GM18951 (cell line): Measurements from ENCODE around the gene SP5.
"Not testable (repeated sequence)": the region's sequence is repeated elsewhere in the genome, so short reads cannot be mapped to it uniquely, and the experiment has no call there.

Source experiments
- POLR2A ChIP-seq: IDR thresholded peaks from 4 replicates; pipeline ENCODE4 v1.6.1; 2011; ENCODE audit warnings: mild to moderate bottlenecking; ENCODE audit not compliant: insufficient read length, insufficient read depth; ENCODE audit errors: extremely low read depth
- in situ Hi-C: fragments of 300-500 bp; cut with MboI; formaldehyde crosslinking; loops from one replicate; pipeline ENCODE4 v1.12.0; 2022; ENCODE audit warnings: low sequenced_read_pairs, mixed read lengths, inconsistent platforms; ENCODE audit not compliant: unreplicated experiment

The SP5 gene

DNA sequence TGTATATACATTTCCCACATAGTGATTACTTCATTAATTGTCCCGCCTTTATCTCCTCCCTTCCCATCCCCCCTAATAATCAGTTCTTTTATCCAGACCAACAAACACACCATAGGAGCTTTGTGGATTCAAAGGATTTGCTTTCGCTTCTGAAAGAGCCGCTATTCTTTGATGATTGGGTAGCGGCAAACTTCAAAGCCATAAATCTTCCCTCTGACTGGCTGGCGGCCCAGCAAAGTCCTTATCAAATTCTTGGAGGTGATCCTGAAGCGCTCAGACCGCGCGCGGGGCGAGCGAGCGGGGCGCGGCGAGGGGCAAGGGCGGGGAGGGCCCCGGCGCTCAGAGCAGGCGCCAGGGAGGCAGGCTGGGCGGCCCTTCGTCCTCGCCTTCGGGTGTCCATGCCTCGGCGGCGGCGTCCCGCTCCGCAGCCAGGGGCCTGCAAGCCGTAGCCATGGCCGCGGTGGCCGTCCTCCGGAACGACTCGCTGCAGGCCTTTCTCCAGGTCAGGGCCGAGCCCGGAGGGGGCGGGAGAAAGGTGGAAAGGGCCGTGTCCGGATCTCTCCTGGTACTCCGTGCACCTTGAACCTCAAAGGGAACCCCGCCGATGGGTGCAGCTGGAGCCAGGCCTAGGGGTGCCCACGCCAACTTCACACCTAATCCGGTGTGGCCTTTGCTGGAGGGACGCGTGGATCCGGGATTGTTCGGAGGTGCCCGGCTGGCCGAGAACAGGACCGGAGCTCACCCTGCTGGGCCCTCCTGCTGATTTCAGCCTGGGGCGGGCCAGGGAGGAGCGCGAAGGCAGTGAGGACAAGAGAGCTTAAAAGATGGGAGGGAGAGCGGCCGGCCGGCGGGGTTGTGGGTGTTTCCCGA is at the start of gene SP5:
Gene SP5 (plus strand): TSS at position 276 of the 870 bp plus-strand sequence. CDS start 176 bp downstream, at position 452.
- TF ChIP-seq POLR2A = no peak
- in situ Hi-C loops = loop anchor here (10.0 kb wide), 1 partner anchor 100 kb away; the partner anchor contains the start of gene GAD1

DNA sequence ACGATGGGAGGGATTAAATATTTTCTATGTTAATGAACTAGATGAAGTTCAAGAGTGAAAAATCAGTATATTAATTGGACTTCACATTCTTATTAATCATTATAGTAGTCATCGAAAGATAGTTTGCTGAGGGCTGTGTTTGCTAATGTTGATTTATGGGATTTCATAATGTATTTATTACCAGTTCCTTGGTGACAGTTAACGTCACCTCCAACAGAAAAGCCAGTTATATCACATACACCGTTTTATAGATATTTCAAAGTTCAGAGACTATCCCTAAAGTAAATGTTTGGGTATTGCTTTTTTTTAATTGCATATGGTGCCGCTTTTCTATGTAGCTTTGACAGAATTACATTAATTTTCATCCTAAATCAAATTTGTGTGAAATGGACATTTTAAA is 49.4 kb upstream of the SP5 start:
- TF ChIP-seq POLR2A = no peak
- in situ Hi-C loops = no loop called here

DNA sequence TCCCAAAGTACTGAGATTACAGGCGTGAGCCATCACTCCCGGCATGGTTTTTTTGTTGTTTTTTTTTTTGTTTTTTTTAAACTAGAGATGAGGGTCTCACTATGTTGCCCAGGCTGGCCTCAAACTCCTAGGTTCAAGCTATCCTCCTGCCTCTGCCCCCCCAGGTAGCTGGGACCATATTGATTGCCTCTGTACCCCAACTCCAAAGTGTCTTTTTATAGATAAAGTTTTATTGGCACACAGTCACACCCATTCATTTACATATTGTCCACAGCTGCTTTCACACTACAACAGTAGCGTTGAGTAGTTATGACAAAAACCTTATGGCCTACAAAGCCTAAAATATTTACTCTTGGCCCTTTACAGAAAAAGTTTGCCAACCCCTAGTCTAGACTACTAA is 45.2 kb upstream of the SP5 start:
- TF ChIP-seq POLR2A = no peak
- in situ Hi-C loops = no loop called here

DNA sequence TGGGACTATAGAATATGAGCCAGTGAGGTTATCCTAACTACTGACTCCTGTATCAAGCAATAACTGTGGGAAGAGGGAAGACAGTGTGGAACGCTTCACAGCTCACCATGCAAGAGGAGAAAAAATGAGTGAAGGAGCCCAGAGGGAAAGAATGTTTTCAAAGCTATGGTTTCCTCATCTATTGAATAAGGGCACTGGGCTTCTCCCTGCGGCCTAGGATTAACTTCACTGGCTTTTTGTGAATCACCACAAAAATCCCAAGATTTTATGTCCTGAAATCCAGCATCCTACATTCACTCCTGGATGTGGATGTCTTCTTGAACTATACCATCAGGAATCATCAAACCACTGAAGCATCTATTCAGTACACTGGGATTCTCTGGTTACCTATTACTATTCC is 44.5 kb upstream of the SP5 start:
- in situ Hi-C loops = no loop called here

DNA sequence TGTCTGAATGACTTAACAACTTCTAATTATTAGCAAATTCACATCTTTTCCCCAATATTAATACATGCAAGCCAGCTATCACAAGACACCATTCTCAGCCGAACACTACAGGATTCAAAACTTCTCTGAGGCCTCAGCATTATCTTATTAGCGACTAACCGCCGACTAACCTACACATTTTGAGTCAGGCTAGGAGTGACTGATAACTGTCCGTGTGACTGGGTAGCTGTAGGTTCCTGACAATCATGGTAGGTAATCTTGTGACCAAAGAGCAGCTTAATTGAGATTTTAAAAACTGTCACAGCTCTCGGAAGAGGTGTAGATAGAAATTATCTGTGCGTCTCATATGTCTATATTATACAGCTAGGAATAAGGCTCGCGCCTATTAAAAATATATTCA is 44.1 kb upstream of the SP5 start:
- in situ Hi-C loops = no loop called here

More for the DNA sequence above, 44.5 kb upstream of the SP5 start:
- no peak for TF ChIP-seq POLR2A

DNA sequence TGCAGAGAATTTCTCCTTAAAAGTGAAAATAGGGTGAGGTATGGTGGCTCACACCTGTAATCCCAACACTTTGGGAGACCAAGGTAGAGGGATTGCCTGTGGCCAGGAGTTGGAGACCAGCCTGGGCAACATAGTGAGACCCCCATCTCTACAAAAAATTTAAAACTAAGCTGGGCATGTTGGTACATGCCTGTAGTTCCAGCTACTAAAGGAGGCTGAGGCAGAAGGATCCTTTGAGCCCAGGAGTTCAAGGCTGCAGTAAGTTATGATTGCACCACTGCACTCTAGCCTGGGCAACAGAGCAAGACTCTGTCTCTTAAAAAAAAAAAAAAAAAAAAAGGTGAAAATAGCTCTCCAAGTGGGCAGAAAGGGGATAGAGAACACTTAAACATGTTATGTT is 40.9 kb upstream of the SP5 start:
- in situ Hi-C loops = not testable (repeated sequence)

More for the DNA sequence above, 44.1 kb upstream of the SP5 start:
- TF ChIP-seq POLR2A = no peak

DNA sequence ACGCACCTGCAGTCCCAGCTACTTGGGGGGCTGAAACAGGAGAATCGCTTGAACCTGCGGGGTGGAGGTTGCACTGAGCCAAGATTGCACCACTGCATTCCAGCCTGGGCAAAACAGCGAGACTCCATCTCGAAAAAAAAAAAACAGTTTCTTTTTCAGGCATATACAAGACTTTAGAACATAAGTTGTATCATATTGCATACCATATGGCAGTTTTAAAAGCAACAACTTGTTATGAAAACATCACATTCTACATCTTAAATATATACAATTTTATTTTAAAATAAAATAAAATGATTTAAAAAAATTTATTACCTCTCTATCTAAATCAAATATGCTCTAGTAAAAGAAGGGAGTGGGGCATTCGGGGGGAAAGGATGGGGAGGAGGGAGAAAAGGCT is 39.4 kb upstream of the SP5 start:
- in situ Hi-C loops = no loop called here

DNA sequence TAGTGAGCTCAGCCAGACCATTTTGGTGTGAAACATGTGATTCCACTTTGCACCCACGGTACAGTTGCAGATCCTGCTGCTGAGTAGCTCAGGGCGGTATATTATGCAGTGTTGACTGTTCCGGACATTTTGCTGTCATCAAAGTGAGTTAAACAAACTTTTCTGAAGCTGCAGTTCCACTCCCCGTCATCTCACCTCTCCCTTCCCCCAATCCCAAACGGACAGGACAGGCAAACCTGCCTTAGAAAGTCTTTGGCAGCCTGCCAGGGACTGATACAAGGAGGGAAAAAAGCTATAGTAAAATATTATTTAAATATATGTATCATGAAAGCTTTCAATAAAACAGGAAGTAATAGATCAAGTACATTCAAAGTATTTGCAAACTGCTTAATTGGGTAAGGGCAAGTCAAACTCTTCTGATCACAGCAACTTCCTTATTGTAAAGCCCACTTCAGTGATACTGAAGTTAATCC is 35.5 kb upstream of the SP5 start:
- in situ Hi-C loops = no loop called here
- no peak for TF ChIP-seq POLR2A

More for the DNA sequence above, 39.4 kb upstream of the SP5 start:
- TF ChIP-seq POLR2A = no peak

DNA sequence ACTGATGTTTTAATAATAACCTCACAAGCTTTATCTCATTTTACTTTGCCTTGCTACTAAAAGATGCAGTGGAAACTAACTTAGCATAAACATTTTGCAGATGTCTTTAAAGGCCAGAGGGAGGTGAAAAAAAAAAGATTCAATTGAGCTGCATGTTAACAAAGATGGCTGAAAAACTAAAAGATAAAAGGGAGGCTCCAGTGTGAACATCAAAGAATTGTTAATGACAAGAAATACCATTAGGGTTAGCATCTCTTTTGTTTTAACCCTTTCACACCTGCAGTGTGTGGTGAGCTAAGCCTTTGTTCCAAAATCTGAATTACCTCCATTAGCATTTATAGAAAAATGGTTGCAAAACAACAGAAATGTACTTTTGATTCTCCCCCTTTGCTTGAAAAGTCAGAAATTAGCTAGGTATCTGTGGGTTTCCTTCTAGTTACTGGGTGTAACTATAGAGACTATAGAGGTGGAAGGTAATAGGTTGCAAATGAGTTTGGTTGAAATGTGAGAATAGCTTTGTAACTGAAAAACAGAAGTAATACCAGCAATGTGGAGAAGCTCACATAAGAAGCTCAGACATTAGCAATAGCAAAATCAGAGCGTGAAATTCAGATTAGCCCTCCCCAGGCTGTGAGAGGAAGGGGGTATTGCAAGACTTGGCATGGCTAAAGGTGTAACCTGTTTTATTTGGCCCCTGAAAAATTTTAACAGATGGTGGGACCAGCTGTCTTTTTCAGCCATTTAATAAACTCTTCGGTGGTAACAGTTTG is 34.8 kb upstream of the SP5 start:
- no peak for TF ChIP-seq POLR2A
- in situ Hi-C loops = no loop called here

DNA sequence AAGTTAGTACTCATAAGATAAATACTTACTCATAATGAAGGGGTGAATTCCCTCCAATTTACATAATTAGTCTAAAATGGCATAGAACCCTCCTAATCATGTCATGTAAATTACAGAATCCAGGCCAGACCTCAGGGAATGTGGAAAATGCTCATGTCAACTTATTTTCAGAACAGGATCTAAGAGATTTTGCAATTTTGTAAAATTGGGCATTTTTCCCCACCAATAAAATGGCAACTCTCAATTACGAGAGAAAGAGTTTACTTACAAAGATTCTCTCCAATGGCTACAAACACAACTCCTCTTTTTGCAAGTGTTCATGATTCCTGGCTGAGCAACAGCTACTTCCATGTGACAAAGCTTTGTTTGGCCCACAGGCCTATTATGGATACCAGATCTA is 33.8 kb upstream of the SP5 start:
- in situ Hi-C loops = no loop called here
- TF ChIP-seq POLR2A = no peak

DNA sequence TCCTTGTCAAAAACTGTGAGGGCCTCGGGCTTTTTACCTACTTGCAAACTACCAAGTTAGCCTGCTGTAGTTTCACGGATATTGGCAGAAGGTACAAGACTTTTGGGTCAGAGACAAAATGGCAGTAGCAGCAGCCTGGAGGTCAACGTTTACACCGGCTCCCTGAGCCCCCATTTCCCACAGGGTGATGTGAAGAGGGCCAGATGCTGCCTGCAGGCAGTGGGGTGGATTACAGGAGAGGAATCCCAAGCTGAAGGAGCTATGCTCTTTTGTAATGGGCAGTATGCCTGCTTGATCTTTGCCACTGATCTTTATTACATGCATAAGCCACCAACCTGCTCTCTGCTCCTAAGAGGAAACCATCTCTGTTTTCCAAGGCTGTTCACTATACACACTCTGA is 29.5 kb upstream of the SP5 start:
- in situ Hi-C loops = no loop called here
- no peak for TF ChIP-seq POLR2A

DNA sequence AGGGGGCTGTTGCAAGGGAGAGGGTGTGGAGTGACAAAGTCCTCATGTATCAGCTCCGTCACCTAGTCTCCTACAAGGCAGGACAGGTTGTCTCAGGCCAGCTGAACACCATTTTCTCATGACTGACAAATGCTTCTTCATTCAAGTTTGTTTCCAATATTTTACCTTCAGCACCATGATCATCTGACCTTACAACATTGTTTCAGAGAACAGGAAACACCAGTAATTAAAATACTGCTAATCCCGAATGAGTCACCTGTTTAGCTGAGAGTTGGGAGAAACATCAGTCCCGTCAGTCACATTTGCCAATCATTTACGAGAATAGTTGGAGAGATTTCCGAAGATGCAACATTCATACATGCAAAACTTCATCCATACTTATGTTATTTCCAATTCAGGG is 25.7 kb upstream of the SP5 start:
- in situ Hi-C loops = no loop called here
- no peak for TF ChIP-seq POLR2A

DNA sequence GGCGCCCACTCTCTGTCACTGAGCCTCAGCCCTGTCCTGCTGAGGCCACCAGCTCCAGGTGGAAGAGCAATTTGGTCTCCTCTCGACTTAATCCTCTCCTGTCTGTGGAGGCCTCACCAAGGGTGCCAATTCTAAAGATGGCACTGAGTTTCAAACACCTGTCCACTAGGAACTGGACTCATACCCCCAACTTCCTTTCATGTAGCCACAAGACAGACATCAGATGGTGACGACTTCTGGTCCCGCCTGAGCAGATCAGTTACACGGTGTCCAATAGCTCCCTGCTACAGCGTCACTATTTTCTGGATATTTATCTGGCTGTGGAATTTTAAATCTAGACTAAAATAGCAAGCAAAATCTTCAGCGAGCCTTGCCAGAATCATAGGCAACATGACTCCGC is 24.5 kb upstream of the SP5 start:
- in situ Hi-C loops = no loop called here
- no peak for TF ChIP-seq POLR2A

DNA sequence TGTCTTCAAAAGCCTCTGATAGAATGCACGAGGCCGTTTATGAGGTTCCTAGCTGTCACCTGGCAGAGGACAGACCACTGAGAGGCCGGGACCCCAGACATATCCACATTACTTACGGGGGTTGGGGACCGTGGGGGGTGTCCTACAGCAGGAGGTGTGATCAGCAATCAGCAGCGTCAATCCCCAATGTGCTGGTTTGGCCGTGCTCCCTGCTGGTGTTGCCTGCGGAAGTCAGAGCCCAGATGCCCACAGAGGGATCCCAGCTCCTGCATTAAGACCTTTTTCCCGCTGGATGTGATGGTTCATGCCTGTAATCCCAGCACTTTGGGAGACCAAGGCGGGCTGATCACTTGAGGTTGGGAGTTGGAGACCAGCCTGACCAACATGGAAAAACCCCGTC is 20.8 kb upstream of the SP5 start:
- in situ Hi-C loops = no loop called here
- TF ChIP-seq POLR2A = no peak
